RPMI7951 (cell line): Measurements from ENCODE around the gene ANKRD17. TPM values are rescaled to one million over a fixed set of nuclear protein-coding genes. Genes with fewer than 3 reads are reported as not detected.
"Not testable (repeated sequence)": the region's sequence is repeated elsewhere in the genome, so short reads cannot be mapped to it uniquely, and the experiment has no call there.

Experiments
- DNase-seq: peaks from one replicate; pipeline ENCODE4 v3.0.0-alpha.2; 2012; ENCODE audit warnings: low read depth
- total RNA-seq: library from RNA; depleted of rRNA; stranded (reverse); fragments of >200 nt; shearing (Covaris generic); gene quantifications from 2 replicates; pipeline ENCODE4 v1.2.3, GENCODE V29; 2014; rRNA removed

Gene ANKRD17
- 24.1 and 25.4 TPM in 2 replicates for total RNA-seq

DNA sequence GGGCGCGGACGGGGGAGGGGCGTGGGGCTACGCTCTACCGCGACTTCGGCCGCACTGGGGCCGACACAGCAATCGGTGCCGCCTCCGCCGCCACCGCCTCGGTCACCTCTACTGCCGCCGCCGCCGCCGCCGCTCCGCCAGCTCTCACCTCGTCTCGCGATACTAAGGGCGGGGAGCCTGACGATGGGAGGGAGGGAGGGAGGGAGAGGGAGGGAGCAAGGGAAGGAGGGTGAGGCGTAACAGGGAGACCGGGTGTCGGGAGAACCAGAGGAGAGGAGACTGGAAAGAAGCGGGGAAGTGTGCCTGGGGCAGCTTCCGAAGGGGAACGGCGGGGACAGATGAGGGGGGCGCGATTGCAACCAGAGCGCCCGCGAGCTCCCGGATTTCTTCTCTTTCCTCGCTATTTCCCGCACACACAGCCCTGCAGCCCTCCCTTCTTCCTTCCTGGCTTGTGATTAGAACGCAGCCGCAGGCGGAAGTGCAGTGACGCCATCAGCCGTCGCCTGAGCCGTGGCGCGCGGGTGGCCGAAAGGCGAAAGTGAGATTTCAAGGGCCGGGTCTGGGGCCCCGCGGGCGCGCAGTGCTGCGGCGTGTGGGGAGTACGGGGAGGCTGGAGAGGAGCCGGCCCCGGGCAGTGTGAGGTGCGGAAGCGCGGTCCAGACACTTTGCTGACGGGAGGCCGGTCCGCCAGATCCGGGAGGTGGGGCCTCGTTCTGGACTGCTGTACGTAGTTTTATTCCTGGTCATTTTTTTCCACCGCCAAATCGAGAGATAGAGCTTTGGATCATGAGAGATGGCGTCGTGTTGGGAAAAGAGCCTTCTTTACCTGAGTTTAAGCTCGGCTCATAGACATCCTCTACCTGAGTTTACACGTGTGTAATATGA lies at the start of gene ANKRD17:
TSS of gene ANKRD17 (minus strand) at position 113 of the 885 bp plus-strand sequence. CDS start 130 bp downstream, outside the sequence.
- peak; percentile 88 for DNase-seq

- peak; percentile 42 for DNase-seq
Observed at GRCh38 chr4:73308286-73308685, 49.7 kb upstream of the ANKRD17 start.

- no peak for DNase-seq
Observed at GRCh38 chr4:73303711-73304110, 45.1 kb upstream of the ANKRD17 start.

DNA sequence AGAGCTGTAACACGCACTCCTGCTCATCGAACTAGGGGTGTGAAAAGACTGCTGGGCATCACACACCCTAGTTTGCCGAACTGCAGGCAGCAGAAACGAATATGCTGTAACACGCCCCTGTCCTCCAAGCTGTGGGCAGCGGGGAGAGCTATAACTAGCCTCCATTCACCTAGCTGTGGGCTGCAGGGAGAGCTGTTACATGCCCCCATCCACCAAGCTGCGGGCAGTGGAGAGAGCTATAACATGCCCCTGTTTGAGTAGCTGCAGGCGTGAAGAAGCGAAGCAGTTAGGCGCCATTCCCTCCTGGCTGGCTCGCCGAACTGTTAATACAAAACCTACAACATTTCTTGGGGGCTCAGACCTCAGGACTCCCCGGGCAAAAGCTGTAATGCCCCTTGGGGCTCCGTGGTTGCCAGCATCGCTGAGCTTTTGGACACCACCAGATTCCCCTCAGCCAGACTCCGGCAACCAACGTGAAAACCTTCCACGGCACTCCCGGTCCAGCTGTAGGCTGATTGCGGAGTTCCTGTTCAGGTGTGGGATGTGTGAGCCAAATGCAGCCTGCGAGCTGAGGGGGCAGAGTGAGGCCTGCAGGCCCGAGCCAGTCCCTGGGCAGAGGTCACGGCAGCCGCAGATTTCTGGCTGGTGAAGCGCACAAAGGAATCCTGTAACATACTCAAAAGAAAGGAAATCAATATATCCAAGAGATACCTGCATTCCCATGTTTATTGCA lies 41.1 kb upstream of the ANKRD17 start:
- no peak for DNase-seq

DNA sequence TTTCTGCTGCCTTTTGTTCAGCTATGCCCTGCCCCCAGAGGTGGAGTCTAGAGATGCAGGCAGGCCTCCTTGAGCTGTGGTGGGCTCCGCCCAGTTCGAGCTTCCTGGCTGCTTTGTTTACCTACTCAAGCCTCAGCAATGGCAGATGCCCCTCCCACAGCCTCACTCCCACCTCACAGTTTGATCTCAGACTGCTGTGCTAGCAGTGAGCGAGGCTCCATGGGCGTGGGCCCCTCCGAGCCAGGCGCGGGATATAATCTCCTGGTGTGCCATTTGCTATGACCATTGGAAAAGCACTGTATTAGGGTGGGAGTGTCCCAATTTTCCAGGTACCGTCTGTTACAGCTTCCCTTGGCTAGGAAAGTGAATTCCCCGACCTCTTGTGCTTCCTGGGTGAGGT lies 34.1 kb upstream of the ANKRD17 start:
- DNase-seq, result not testable (repeated sequence)

- no peak for DNase-seq
Observed at GRCh38 chr4:73281982-73282381, 23.4 kb upstream of the ANKRD17 start.

GRCh38 chr4:73281396-73281795 lies 22.8 kb upstream of the ANKRD17 start:
- no peak for DNase-seq

DNA sequence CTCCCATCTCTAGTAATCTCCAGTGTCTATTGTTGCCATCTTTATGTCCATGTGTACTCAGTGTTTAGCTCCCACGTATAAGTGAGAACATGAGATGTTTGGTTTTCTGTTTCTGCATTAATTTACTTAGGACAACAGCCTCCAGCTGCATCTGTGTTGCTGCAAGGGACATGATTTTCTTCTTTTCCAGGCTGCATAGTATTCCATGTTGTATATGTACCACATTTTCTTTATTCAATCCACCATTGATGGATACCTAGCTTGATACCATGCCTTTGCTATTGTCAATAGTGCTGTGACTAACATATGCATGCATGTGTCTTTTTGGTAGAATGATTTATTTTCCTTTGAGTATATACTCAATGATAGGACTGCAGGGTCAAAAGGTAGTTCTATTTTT lies 18.6 kb upstream of the ANKRD17 start:
- DNase-seq, result no peak

DNA sequence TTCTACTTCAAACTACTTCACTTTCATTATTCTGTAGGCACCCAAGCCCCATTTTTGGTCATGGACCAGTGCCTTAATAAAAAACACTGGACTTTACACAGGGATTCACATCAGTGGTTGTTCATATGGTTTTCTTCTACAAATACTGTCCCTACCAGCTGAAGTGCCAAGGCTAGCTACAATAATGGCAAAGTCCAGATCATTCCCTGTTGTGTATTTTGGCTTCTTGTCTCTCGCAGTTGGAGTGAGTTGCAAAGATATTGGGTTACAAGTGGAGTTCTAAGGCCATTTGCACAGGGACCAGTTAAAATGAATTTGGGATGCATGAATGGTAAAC lies 16.7 kb upstream of the ANKRD17 start:
- no peak for DNase-seq

DNA sequence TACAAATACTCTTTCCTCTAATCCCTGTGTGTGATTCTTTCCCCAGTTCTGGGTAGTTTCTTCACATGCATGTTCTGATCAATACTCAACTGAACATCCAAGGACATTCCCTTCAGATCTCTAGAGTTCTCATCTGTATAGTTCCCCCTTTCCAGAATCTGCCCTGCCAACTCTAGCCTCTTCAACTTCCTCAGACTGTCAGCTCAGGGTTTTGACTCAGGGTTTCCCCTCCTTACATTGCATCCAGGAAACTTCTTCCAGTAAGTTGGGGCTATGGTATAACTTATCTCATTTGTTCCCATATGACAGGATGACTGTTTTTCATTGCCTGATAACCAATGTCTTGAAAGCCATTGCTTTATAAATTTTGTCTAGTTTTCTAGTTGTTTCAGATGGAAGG lies 14.2 kb upstream of the ANKRD17 start:
- DNase-seq, result no peak

GRCh38 chr4:73267050-73267449 lies 8.5 kb upstream of the ANKRD17 start:
- DNase-seq, result no peak

GRCh38 chr4:73259571-73260090 lies 1.0 kb upstream of the ANKRD17 start:
- DNase-seq, result peak; percentile 37

- no peak for DNase-seq
Observed at GRCh38 chr4:73258436-73258685, 237 bp downstream of the ANKRD17 start.

DNA sequence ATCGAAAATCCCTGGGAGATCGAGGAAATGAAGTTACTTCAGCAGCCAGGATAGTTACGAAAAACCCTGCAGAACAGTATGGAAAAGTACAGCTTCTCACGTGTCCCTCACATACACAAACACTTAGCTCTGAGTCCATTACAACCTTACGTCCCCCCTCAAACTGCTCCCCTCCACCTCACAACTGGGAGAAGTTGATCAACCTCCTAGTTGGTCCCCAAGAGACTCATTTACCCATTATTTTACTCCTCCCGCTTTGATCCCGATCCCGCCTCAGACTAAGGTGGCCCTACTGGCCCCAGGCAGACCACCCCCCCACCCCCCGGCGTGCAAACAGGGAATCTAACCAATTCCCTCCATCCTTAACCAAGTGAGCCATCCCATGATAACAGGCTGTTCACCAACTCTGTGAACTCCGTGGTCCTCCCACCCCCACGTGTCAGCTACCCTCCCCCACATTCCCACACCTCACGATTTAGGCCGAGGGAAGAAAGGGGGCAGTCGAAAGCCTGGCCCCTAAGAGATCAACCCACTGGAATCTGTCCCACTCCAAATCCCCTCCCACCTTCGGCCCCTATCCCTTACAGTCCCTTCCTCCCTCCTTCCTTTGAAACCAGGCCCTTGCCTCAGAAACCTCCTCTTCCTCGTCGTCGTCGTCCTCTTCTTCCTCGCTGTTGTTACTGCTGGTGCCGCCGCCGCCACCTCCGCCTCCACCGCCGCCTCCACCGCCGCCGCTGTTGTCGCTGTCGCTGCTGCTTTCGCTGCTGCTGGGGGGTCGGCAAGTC lies 755 bp downstream of the ANKRD17 start:
- peak; percentile 36 for DNase-seq

DNA sequence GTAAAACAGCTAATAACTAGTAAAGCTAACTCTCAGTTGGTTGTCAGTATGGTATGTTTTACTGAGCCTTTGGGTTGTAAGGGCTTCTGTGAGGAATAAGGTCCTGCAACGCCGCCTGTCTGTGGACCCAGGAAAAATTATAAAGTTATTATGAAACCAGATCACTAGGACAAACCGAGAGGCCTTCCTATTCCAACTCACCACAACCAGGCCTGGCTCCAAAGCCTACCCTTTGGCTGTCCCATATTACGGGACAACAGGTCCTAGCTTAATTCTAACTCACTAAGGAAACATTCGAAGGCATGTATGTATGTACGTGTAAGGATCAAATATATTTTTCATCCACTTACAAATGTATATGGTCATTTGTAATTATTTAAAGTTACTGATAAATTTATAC lies 1.4 kb downstream of the ANKRD17 start:
- peak; percentile 77 for DNase-seq

- DNase-seq, result not testable (repeated sequence)
Observed at GRCh38 chr4:73255847-73256246, 2.8 kb downstream of the ANKRD17 start.

DNA sequence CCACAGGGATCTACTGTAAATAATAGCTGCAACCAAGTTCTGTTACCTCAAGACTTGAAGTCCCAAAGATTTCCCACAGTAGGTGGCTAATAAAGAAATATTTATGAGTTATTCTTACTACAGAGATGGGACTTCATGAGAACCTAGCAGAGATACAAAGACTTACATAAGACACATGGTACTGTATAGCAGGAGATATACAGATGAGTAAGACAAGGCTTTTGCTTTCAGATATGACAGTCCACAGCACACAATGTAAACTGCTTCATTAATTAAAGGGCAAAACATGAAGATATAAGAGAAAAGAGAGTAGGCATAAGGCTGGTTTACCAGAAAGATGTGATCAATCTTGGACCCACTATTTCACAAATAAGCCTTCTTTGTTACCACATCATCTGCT lies 6.6 kb downstream of the ANKRD17 start:
- DNase-seq, result no peak

- no peak for DNase-seq
Observed at GRCh38 chr4:73251384-73251783, 7.2 kb downstream of the ANKRD17 start.

GRCh38 chr4:73250642-73251041 lies 8.0 kb downstream of the ANKRD17 start:
- no peak for DNase-seq

DNA sequence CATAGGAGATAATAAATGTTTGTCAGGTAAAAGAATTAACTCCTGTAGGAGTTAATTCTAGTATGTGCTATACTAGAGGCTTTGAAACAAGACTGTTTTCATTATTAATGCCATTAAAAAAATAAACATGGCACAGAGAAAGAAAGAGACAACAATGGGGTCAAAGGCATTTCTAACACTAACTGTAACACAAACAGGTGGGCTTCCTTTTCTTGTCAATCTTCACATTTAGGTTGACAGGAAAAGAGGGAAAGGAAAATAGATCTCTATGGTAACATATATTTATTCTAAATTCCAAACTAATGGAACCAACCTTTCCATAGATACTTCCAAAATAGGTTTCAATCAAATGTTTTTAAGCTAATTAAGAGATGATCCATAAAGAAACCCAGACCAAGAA lies 9.8 kb downstream of the ANKRD17 start:
- no peak for DNase-seq

DNA sequence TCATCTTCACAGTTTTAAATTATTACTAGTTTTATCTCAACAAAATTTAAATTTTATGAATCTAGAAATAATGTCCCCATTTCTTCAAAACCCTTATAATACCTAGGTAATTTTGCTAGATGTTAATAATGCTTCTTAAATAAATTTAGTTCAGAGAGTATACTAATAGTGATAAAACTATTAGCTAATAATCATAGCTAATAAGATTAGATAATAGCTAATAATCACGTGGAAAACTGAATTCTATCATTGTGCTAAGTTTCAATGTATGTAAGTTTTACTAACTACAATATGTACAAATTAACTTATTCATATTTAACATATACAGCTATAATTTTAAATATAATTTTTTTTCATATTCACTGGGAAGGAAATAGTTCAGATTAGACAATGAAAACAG lies 10.2 kb downstream of the ANKRD17 start:
- no peak for DNase-seq

GRCh38 chr4:73247100-73247499 lies 11.5 kb downstream of the ANKRD17 start:
- no peak for DNase-seq
